SJCRH30 (cell line): ENCODE measurements around the gene TBC1D10A. TPM values are rescaled to one million over a fixed set of nuclear protein-coding genes. Genes with fewer than 3 reads are reported as not detected.

ENCODE experiments used
- DNase-seq, 2 experiments: peaks; one replicate each; pipeline ENCODE4 v3.0.0-alpha.2; 2015 to 2020
- H3K27ac ChIP-seq: fragments of 250-450 bp; sonication (Bioruptor Pico); 2 replicates; pipeline ENCODE4 v1.5.1; 2020; ENCODE audit warnings: mild to moderate bottlenecking, moderate library complexity
- H3K27me3 ChIP-seq: fragments of 250-450 bp; sonication (Bioruptor Pico); 2 replicates; pipeline ENCODE4 v1.5.1; 2020; ENCODE audit warnings: mild to moderate bottlenecking, moderate library complexity
- H3K36me3 ChIP-seq: fragments of 250-450 bp; sonication (Bioruptor Pico); 2 replicates; pipeline ENCODE4 v1.5.1; 2020; ENCODE audit warnings: mild to moderate bottlenecking, moderate library complexity
- H3K4me1 ChIP-seq: fragments of 250-450 bp; sonication (Bioruptor Pico); 2 replicates; pipeline ENCODE4 v1.5.1; 2020; ENCODE audit warnings: mild to moderate bottlenecking, moderate library complexity
- H3K4me3 ChIP-seq: fragments of 250-450 bp; sonication (Bioruptor Pico); 2 replicates; pipeline ENCODE4 v1.5.1; 2020; ENCODE audit warnings: mild to moderate bottlenecking, moderate library complexity
- H3K9me3 ChIP-seq: fragments of 250-450 bp; sonication (Bioruptor Pico); replicated peaks from 2 replicates; pipeline ENCODE4 v1.5.1; 2020; ENCODE audit warnings: mild to moderate bottlenecking, moderate library complexity
- total RNA-seq: library from RNA; depleted of rRNA; stranded (reverse); fragments of >200 nt; shearing (Covaris generic); gene quantifications from 2 replicates; pipeline ENCODE4 v1.2.3, GENCODE V29; 2014

The TBC1D10A gene
- total RNA-seq, 1 experiment from 2014 or later, result 5.8 TPM

GRCh38 chr22:30335236-30335635 lies 8.5 kb upstream of the TBC1D10A start:
- H3K36me3 ChIP-seq, result peaks cover 80% of the 10 kb centered on the region

GRCh38 chr22:30334646-30335045 lies 7.9 kb upstream of the TBC1D10A start:
- Histone ChIP-seq H3K36me3 (peaks cover 77% of the 10 kb centered on the region), H3K4me3 (no peak overlapping the region), H3K4me1 (no peaks in the 10 kb centered on the region), H3K27ac (no peak overlapping the region), H3K27me3 (no peaks in the 10 kb centered on the region), H3K9me3 (no peaks in the 10 kb centered on the region)
- no peak for DNase-seq

More at GRCh38 chr22:30335236-30335635, 8.5 kb upstream of the TBC1D10A start:
- DNase-seq, result no peak
- H3K27me3 ChIP-seq, result no peaks in the 10 kb centered on the region
- no peaks in the 10 kb centered on the region for H3K9me3 ChIP-seq
- no peaks in the 10 kb centered on the region for H3K4me1 ChIP-seq
- H3K4me3 ChIP-seq, result no peak overlapping the region
- no peak overlapping the region for H3K27ac ChIP-seq

- no peaks in the 10 kb centered on the region for H3K4me1 ChIP-seq
- no peak overlapping the region for H3K4me3 ChIP-seq
- no peak for DNase-seq
- no peak overlapping the region for H3K27ac ChIP-seq
- no peaks in the 10 kb centered on the region for H3K27me3 ChIP-seq
- H3K36me3 ChIP-seq, result peaks cover 73% of the 10 kb centered on the region
- H3K9me3 ChIP-seq, result no peaks in the 10 kb centered on the region
These were observed 7.0 kb upstream of the TBC1D10A start for GRCh38 chr22:30333707-30334087.

DNA sequence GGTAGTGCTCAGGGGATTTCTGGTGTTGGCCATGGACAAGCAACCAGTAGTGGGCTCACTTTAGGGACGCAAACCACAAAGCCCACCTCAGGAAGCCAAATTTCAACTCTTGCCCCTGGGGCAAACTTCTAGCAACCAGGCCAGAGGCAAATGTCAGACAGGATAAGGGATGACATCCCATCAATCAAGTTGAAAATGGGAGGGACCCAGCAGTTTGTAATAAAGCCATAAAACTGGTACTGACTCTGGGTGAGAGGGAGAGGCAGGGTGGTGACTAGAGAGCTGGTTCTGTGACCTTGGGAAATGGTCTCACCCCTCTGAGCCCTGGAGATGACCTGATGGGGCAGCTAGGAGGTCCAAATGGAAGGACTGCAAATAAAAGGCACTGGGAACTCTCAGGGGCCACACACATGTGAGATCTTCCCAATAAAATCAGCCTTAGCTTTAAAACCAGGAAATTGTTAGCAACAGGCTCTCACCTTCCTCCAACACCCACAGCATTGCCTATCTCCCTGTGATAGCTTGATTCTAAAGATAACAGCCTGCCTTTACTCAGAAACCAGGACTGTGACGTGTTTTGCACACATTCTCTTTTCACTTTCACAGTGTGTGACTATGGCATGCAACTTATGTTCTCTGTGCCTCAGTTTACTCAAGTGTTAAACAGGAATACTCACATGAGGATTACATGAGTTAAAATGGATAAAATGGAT lies 6.4 kb upstream of the TBC1D10A start:
- Histone ChIP-seq H3K27me3 (no peaks in the 10 kb centered on the region), H3K36me3 (peaks cover 67% of the 10 kb centered on the region), H3K9me3 (no peaks in the 10 kb centered on the region), H3K27ac (no peak overlapping the region), H3K4me1 (no peaks in the 10 kb centered on the region), H3K4me3 (no peak overlapping the region)
- no peak for DNase-seq

- no peak overlapping the region for H3K4me3 ChIP-seq
- no peak overlapping the region for H3K27ac ChIP-seq
- H3K4me1 ChIP-seq, result no peaks in the 10 kb centered on the region
- no peaks in the 10 kb centered on the region for H3K27me3 ChIP-seq
- DNase-seq, result no peak
- no peaks in the 10 kb centered on the region for H3K9me3 ChIP-seq
- H3K36me3 ChIP-seq, result peaks cover 63% of the 10 kb centered on the region
These were observed 5.8 kb upstream of the TBC1D10A start for GRCh38 chr22:30332551-30332950.

- Histone ChIP-seq H3K36me3 (peaks cover 26% of the 10 kb centered on the region), H3K27me3 (no peaks in the 10 kb centered on the region), H3K4me3 (no peak overlapping the region), H3K9me3 (no peaks in the 10 kb centered on the region), H3K27ac (no peak overlapping the region), H3K4me1 (peaks cover 17% of the 10 kb centered on the region)
- no peak for DNase-seq
These were observed 1.8 kb upstream of the TBC1D10A start for GRCh38 chr22:30328466-30329049.

- peaks cover 17% of the 10 kb centered on the region for H3K4me1 ChIP-seq
- no peak overlapping the region for H3K4me3 ChIP-seq
- no peaks in the 10 kb centered on the region for H3K9me3 ChIP-seq
- DNase-seq, result no peak
- peaks cover 21% of the 10 kb centered on the region for H3K36me3 ChIP-seq
- H3K27ac ChIP-seq, result no peak overlapping the region
- no peaks in the 10 kb centered on the region for H3K27me3 ChIP-seq
These were observed 1.2 kb upstream of the TBC1D10A start for GRCh38 chr22:30327864-30328345.

GRCh38 chr22:30326255-30326705 lies 461 bp downstream of the TBC1D10A start:
- peaks cover 17% of the 10 kb centered on the region for H3K4me1 ChIP-seq
- peak; percentile 22 to 32 for DNase-seq
- H3K27ac ChIP-seq, result peak overlapping the region; percentile 65
- H3K9me3 ChIP-seq, result no peaks in the 10 kb centered on the region
- peak overlapping the region; percentile 100 for H3K4me3 ChIP-seq
- H3K27me3 ChIP-seq, result no peaks in the 10 kb centered on the region
- H3K36me3 ChIP-seq, result peaks cover 7% of the 10 kb centered on the region

GRCh38 chr22:30325724-30326254 lies 952 bp downstream of the TBC1D10A start:
- peak overlapping the region; percentile 100 for H3K4me3 ChIP-seq
- H3K27ac ChIP-seq, result no peak overlapping the region
- DNase-seq, result peak in 1 of 2 experiments; percentile 7
- no peaks in the 10 kb centered on the region for H3K27me3 ChIP-seq
- H3K4me1 ChIP-seq, result peaks cover 17% of the 10 kb centered on the region
- H3K9me3 ChIP-seq, result no peaks in the 10 kb centered on the region
- H3K36me3 ChIP-seq, result 0 out of 2 replicates have a peak, but pooled peaks cover 5% of the 10 kb centered on the region

GRCh38 chr22:30325065-30325720 lies 1.5 kb downstream of the TBC1D10A start:
- no peak overlapping the region for H3K4me3 ChIP-seq
- DNase-seq, result peak; percentile 11 to 33
- H3K9me3 ChIP-seq, result no peaks in the 10 kb centered on the region
- 0 out of 2 replicates have a peak, but pooled peaks cover 5% of the 10 kb centered on the region for H3K36me3 ChIP-seq
- H3K27me3 ChIP-seq, result no peaks in the 10 kb centered on the region
- peak overlapping the region; percentile 34 for H3K27ac ChIP-seq
- H3K4me1 ChIP-seq, result peaks cover 17% of the 10 kb centered on the region

GRCh38 chr22:30324014-30324730 lies 2.6 kb downstream of the TBC1D10A start:
- H3K27ac ChIP-seq, result peak overlapping the region; percentile 34
- no peaks in the 10 kb centered on the region for H3K27me3 ChIP-seq
- no peaks in the 10 kb centered on the region for H3K9me3 ChIP-seq
- DNase-seq, result peak; percentile 30 to 37
- no peak overlapping the region for H3K4me3 ChIP-seq
- H3K36me3 ChIP-seq, result no peaks in the 10 kb centered on the region
- H3K4me1 ChIP-seq, result peaks cover 17% of the 10 kb centered on the region

DNA sequence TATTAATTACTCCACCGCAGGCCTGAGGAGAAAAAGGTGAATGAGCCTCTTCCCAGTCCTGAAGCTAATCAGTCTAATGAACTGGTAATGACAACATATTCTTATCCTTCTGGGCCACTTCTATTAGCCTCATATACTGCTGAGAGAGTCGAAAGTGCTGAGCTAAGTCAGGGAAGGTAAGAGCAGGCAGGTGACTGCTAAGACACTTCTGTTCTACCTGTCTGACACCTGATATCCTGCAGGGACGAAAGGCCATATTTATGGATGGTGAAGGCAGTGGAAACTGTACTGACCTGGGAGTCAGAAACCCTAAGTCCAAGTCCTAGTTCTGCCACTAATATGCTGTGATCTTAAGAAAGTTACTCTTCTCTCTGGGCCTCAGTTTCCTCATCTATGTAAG lies 3.5 kb downstream of the TBC1D10A start:
- Histone ChIP-seq H3K27ac (no peak overlapping the region), H3K4me1 (peaks cover 17% of the 10 kb centered on the region), H3K4me3 (no peak overlapping the region), H3K36me3 (no peaks in the 10 kb centered on the region), H3K9me3 (no peaks in the 10 kb centered on the region), H3K27me3 (no peaks in the 10 kb centered on the region)
- no peak for DNase-seq

DNA sequence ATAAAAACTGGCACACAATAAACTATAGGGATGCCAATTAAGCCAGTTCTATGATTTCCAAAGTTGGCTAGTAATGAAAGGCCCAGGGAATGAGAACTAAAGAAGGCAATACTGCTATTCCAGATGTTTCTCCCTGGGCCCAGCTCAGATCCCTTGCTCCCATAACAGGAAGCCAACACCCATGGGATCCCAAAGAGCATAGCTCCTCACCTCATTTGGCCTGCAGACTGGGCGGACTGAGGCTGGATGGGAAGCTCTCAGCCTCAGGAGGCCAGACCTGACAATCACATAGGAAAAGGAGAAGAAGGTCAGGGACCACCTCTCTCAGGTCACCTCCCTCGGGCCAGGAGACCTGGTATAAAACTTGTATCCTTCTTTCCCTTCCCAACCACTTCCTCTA lies 5.3 kb downstream of the TBC1D10A start:
- Histone ChIP-seq H3K27ac (no peak overlapping the region), H3K9me3 (no peaks in the 10 kb centered on the region), H3K4me3 (no peak overlapping the region), H3K4me1 (peaks cover 17% of the 10 kb centered on the region), H3K36me3 (no peaks in the 10 kb centered on the region), H3K27me3 (no peaks in the 10 kb centered on the region)
- DNase-seq, result no peak

DNA sequence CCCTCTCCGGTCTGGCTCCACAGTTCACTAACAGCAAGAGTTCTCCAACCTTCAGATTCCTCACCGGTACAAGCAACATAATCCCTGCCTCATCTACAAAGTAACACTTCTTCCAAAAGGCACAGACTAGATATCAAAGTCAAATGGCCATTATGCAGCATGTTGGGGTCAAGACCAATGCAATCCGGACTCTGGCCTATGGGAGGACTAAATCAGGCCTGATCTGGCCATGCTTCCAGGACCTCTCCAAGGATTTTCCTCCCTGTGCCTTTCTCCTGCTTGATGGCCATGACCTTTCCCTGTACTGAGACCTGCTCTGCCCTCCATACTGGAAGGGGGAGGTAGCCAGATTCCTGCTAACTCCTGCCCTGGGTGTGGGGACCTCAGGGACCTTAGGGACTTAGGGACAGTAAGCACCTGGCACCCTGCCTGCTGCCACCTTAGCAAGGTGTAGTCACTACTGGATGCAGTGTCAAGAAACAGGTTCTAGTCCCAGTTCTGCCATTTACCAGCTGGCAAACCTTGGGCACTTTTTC lies 6.7 kb downstream of the TBC1D10A start:
- no peaks in the 10 kb centered on the region for H3K27me3 ChIP-seq
- no peaks in the 10 kb centered on the region for H3K9me3 ChIP-seq
- no peak overlapping the region for H3K27ac ChIP-seq
- no peak overlapping the region for H3K4me3 ChIP-seq
- no peaks in the 10 kb centered on the region for H3K36me3 ChIP-seq
- peaks cover 10% of the 10 kb centered on the region; the same call in 1 of the 2 replicates for H3K4me1 ChIP-seq
- DNase-seq, result no peak
